Fibroblast of pulmonary artery (primary cell): ENCODE data around the gene DENND5B.
A peak's percentile ranks its signal among the peaks of the same experiment; 100 is the strongest.

Experiments
- DNase-seq: peaks from one replicate; pipeline ENCODE4 v3.0.0-alpha.2; 2010; ENCODE audit warnings: low read depth
- H3K4me3 ChIP-seq: replicated peaks from 2 replicates; pipeline ENCODE4 v1.5.1; 2011; ENCODE audit warnings: low read depth, mild to moderate bottlenecking, control low read depth, low read length, moderate library complexity
- TF ChIP-seq, protein P1 (sequence below): IDR thresholded peaks from 2 replicates; pipeline ENCODE4 v1.5.1; 2011; ENCODE audit warnings: mild to moderate bottlenecking, control low read depth, low read length, inconsistent platforms; ENCODE audit errors: missing control alignments

Gene DENND5B

DNA sequence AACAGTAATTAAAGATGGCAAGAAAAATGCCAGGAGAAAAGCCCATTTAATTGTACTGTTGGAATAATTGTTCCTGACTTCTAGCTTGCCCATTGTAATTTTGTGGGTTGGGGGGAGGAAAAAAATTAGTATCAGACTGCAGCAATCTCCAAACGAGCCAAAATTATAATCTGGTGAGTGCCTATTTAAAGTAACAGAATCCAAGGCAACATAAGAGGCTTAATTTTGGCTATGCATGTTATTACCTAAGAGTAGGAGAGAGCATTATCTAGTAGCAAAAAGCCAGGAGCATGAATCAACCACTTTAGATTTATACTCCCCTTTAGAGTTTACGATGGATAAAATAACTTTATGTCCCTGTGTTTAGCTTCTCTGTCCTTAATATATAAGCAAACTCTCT is 14.6 kb upstream of the DENND5B start:
- H3K4me3 ChIP-seq, result no peak overlapping the region
- TF ChIP-seq, protein P1, sequence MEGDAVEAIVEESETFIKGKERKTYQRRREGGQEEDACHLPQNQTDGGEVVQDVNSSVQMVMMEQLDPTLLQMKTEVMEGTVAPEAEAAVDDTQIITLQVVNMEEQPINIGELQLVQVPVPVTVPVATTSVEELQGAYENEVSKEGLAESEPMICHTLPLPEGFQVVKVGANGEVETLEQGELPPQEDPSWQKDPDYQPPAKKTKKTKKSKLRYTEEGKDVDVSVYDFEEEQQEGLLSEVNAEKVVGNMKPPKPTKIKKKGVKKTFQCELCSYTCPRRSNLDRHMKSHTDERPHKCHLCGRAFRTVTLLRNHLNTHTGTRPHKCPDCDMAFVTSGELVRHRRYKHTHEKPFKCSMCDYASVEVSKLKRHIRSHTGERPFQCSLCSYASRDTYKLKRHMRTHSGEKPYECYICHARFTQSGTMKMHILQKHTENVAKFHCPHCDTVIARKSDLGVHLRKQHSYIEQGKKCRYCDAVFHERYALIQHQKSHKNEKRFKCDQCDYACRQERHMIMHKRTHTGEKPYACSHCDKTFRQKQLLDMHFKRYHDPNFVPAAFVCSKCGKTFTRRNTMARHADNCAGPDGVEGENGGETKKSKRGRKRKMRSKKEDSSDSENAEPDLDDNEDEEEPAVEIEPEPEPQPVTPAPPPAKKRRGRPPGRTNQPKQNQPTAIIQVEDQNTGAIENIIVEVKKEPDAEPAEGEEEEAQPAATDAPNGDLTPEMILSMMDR, result no peak
- DNase-seq, result no peak

DNA sequence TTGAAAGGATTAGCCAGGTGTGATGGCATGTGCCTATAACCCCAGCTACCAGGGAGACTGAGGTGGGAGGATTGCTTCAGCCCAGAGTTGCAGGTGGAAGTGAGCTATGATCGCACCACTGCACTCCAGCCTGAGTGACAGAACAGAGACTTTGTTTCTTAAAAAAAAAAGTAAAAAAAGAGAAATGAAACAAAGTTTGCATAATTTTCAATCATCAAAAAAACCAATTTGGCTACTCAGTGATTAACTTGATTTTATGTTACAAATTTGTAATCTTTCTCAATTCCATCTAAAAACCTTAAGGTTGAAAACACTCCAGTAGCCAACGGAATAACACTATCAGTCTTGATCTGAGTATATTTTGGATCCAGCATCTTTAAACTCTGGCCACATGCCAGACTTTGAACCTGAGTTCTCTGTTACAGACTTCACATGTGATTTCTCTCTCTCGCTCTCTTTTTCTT is 12.6 kb upstream of the DENND5B start:
- H3K4me3 ChIP-seq, result no peak overlapping the region
- no peak for DNase-seq
- TF ChIP-seq, protein P1, result no peak

DNA sequence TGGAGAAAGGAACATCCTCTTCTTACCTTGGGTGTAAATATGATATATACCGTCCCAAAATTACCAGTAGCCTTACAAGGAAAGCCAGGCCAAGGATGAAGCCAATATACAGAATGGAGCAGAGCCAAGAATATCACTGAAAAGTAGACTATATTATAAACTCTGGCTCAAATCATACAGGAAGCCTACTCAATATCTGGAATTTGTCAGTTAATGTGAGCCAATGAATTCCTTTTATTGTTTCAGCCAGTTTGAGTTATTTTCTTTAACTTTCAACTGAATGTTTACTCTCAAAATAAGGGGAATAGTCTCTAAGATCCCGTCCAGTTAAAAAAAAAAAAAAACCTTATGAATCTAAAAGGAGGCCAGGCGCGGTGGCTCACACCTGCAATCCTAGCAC is 9.8 kb upstream of the DENND5B start:
- TF ChIP-seq, protein P1, result no peak
- H3K4me3 ChIP-seq, result no peak overlapping the region
- peak; percentile 14 for DNase-seq

DNA sequence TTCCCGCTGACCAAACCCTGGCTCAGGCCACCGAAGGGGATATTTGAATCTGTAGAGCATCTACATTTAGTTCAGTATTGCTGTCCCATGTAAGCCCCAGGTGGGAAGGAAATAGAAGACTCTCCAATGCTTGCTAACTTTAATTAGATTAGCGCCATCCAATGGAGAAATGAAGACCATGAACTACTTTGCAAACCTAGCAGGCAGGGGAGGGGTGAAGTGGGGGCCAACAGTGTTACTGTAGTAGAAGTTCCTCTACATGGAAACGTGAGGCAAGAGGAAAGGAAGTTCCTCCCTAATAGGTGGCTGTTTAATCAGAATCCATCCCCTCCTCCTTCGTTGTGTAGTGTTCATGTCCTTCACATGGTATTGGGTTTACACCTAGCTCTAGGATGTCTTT is 9.3 kb upstream of the DENND5B start:
- TF ChIP-seq, protein P1, result no peak
- no peak overlapping the region for H3K4me3 ChIP-seq
- DNase-seq, result no peak

DNA sequence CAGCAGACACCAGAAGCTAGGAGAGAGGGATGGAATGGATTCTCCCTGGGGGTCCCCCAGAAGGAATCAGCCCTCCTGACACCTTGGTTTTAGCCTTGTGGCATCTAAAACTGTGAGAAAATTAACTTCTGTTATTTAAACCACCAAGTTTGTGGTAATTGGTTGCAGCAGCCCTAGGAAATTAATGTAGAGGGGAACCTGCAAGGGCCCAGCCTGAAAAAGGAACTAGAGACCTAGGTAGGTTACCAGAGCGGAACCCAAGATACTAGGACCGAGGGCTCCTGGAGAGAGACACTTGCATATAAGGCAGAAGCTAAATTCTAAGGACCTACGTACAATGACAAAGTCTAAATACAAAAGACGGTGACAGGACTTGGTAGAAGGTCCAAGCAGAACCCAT is 8.1 kb upstream of the DENND5B start:
- H3K4me3 ChIP-seq, result no peak overlapping the region
- DNase-seq, result no peak
- TF ChIP-seq, protein P1, result no peak

DNA sequence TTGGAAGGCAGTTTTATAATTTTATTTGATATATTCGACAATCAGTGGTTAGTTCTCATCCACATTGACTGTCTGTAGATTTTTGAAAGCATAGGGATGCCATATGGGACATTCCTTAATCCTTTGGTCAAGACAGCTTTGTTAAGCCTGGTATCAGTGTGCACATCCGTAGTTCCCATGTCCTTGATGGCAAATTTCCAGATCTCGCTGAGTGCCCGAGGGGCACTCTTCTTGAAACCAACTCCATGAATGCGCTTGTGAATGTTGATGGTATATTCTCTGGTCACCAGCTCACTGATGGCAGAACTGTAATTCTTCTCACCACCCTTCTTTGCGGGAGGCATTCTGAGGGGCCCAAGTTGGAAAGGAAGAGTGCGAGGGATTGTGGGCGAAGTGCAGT is 6.1 kb upstream of the DENND5B start:
- no peak for DNase-seq
- TF ChIP-seq, protein P1, result no peak
- no peak overlapping the region for H3K4me3 ChIP-seq

DNA sequence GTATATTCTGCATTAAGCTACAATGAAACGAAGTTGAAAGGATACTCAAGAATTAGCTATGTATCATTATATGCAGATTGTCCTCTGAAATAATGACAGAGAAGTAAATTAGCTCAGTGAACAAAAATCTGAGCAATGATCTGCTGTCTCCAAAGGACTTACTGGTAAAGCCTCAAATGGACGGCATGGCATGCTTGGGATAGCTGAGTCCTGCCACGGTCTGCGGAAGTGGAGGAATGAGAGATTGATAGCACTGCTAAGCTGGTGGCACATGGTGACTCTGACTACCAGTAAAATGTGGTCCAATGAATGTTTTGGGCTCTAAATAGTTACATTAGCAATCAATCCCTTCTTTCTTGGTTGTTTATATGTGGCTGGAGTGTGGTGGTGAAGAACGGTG is 3.7 kb upstream of the DENND5B start:
- DNase-seq, result peak; percentile 23
- no peak overlapping the region for H3K4me3 ChIP-seq
- TF ChIP-seq, protein P1, result no peak
